B cell (primary cell): ENCODE measurements around the gene SSBP3.

Experiments
- EZH2 ChIP-seq: IDR thresholded peaks from 2 replicates; pipeline ENCODE4 v1.6.1; 2012; ENCODE audit warnings: borderline replicate concordance, low read depth, mild to moderate bottlenecking, moderate library complexity, low read length; ENCODE audit not compliant: insufficient read depth, poor library complexity, severe bottlenecking
- TF ChIP-seq, protein P1 (sequence below): fragments of 200-600 bp; IDR thresholded peaks from one replicate; pipeline ENCODE4 v1.8.0; 2022; ENCODE audit warnings: antibody characterized with exemption, mild to moderate bottlenecking

DNA sequence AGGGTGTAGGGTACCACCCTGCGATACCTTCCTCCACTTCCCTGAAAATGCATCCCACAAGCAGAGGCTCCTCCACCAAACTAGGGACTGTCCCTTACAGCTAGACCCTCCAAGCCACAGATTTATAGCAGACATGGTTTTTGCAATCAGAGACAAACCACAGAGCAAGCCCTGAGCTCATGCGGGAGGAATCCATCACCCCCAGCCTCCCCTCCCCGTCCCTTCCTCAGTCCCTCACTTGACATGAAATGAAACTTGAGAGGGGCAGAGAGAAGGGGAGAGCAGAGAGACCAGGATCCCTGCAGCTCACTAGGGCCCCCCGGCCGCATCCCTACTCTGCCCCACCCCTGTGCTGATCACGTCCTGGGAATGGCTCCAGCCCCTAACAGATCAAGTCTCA, 111.3 kb downstream of the SSBP3 start:
- TF ChIP-seq EZH2, result no peak
- TF ChIP-seq, protein P1, sequence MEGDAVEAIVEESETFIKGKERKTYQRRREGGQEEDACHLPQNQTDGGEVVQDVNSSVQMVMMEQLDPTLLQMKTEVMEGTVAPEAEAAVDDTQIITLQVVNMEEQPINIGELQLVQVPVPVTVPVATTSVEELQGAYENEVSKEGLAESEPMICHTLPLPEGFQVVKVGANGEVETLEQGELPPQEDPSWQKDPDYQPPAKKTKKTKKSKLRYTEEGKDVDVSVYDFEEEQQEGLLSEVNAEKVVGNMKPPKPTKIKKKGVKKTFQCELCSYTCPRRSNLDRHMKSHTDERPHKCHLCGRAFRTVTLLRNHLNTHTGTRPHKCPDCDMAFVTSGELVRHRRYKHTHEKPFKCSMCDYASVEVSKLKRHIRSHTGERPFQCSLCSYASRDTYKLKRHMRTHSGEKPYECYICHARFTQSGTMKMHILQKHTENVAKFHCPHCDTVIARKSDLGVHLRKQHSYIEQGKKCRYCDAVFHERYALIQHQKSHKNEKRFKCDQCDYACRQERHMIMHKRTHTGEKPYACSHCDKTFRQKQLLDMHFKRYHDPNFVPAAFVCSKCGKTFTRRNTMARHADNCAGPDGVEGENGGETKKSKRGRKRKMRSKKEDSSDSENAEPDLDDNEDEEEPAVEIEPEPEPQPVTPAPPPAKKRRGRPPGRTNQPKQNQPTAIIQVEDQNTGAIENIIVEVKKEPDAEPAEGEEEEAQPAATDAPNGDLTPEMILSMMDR, result no peak
